Measurements from ENCODE around the gene C2CD4B.
A peak's percentile ranks its signal among the peaks of the same experiment; 100 is the strongest.

The C2CD4B gene

GRCh38 chr15:62165104-62165792 lies at the start of gene C2CD4B:
Gene C2CD4B (minus strand): TSS chr15:62165285. CDS start chr15:62164984, 301 bp downstream.
- H3K4me3 Mint-ChIP-seq = peak within 1 kb of the TSS; percentile 30
- no peaks in the 10 kb centered on the region for H3K36me3 Mint-ChIP-seq (ENCODE audit: low read depth)
- no peaks in the 10 kb centered on the region for H3K9me3 Mint-ChIP-seq
- peaks cover 19% of the 10 kb centered on the region for H3K4me1 Mint-ChIP-seq (ENCODE audit: low read depth)
- H3K27ac Mint-ChIP-seq = no peak within 1 kb of the TSS
- intact Hi-C loops (cut with micrococcal nuclease) = no loop called here
- H3K27me3 Mint-ChIP-seq = peaks cover 58% of the 10 kb centered on the region

- Mint-ChIP-seq H3K9me3 (peaks cover 47% of the 10 kb centered on the region), H3K4me3 (no peak overlapping the region), H3K4me1 (ENCODE audit: low read depth) (no peaks in the 10 kb centered on the region), H3K27ac (no peak overlapping the region), H3K36me3 (ENCODE audit: low read depth) (no peaks in the 10 kb centered on the region), H3K27me3 (no peaks in the 10 kb centered on the region)
- intact Hi-C loops (cut with micrococcal nuclease) = no loop called here
Measured at GRCh38 chr15:62212741-62213140, 47.7 kb upstream of the C2CD4B start.

GRCh38 chr15:62211348-62211747 lies 46.3 kb upstream of the C2CD4B start:
- Mint-ChIP-seq H3K27ac (no peak overlapping the region), H3K4me3 (no peak overlapping the region), H3K9me3 (peaks cover 43% of the 10 kb centered on the region), H3K27me3 (no peaks in the 10 kb centered on the region), H3K36me3 (ENCODE audit: low read depth) (no peaks in the 10 kb centered on the region), H3K4me1 (ENCODE audit: low read depth) (no peaks in the 10 kb centered on the region)
- intact Hi-C loops (cut with micrococcal nuclease) = no loop called here

GRCh38 chr15:62209821-62210220 lies 44.7 kb upstream of the C2CD4B start:
- intact Hi-C loops (cut with micrococcal nuclease) = no loop called here
- Mint-ChIP-seq H3K9me3 (peaks cover 28% of the 10 kb centered on the region), H3K27ac (no peak overlapping the region)

GRCh38 chr15:62209322-62209721 lies 44.2 kb upstream of the C2CD4B start:
- no peak overlapping the region for H3K4me3 Mint-ChIP-seq
- H3K27me3 Mint-ChIP-seq = no peaks in the 10 kb centered on the region
- no peak overlapping the region for H3K27ac Mint-ChIP-seq
- H3K4me1 Mint-ChIP-seq (ENCODE audit: low read depth) = no peaks in the 10 kb centered on the region
- intact Hi-C loops (cut with micrococcal nuclease) = no loop called here
- no peaks in the 10 kb centered on the region for H3K36me3 Mint-ChIP-seq (ENCODE audit: low read depth)
- H3K9me3 Mint-ChIP-seq = peaks cover 27% of the 10 kb centered on the region

More at GRCh38 chr15:62209821-62210220, 44.7 kb upstream of the C2CD4B start:
- H3K4me1 Mint-ChIP-seq (ENCODE audit: low read depth) = no peaks in the 10 kb centered on the region
- no peak overlapping the region for H3K4me3 Mint-ChIP-seq
- no peaks in the 10 kb centered on the region for H3K36me3 Mint-ChIP-seq (ENCODE audit: low read depth)
- no peaks in the 10 kb centered on the region for H3K27me3 Mint-ChIP-seq

- Mint-ChIP-seq H3K9me3 (peaks cover 30% of the 10 kb centered on the region), H3K36me3 (ENCODE audit: low read depth) (no peaks in the 10 kb centered on the region)
- intact Hi-C loops (cut with micrococcal nuclease) = no loop called here
Measured at GRCh38 chr15:62208884-62209283, 43.8 kb upstream of the C2CD4B start.

GRCh38 chr15:62208367-62208766 lies 43.3 kb upstream of the C2CD4B start:
- intact Hi-C loops (cut with micrococcal nuclease) = no loop called here
- H3K27me3 Mint-ChIP-seq = no peaks in the 10 kb centered on the region

More at GRCh38 chr15:62208884-62209283, 43.8 kb upstream of the C2CD4B start:
- H3K4me3 Mint-ChIP-seq = no peak overlapping the region
- H3K27me3 Mint-ChIP-seq = no peaks in the 10 kb centered on the region
- H3K4me1 Mint-ChIP-seq (ENCODE audit: low read depth) = no peaks in the 10 kb centered on the region
- H3K27ac Mint-ChIP-seq = no peak overlapping the region

GRCh38 chr15:62190675-62191074 lies 25.6 kb upstream of the C2CD4B start:
- Mint-ChIP-seq H3K36me3 (ENCODE audit: low read depth) (no peaks in the 10 kb centered on the region), H3K9me3 (no peaks in the 10 kb centered on the region), H3K4me3 (no peak overlapping the region), H3K27me3 (peaks cover 14% of the 10 kb centered on the region), H3K27ac (no peak overlapping the region), H3K4me1 (ENCODE audit: low read depth) (no peaks in the 10 kb centered on the region)
- intact Hi-C loops (cut with micrococcal nuclease) = no loop called here

More at GRCh38 chr15:62208367-62208766, 43.3 kb upstream of the C2CD4B start:
- no peak overlapping the region for H3K4me3 Mint-ChIP-seq
- no peak overlapping the region for H3K27ac Mint-ChIP-seq
- peaks cover 32% of the 10 kb centered on the region for H3K9me3 Mint-ChIP-seq
- H3K4me1 Mint-ChIP-seq (ENCODE audit: low read depth) = no peaks in the 10 kb centered on the region
- no peaks in the 10 kb centered on the region for H3K36me3 Mint-ChIP-seq (ENCODE audit: low read depth)

- intact Hi-C loops (cut with micrococcal nuclease) = no loop called here
- Mint-ChIP-seq H3K4me1 (ENCODE audit: low read depth) (no peaks in the 10 kb centered on the region), H3K9me3 (no peaks in the 10 kb centered on the region), H3K36me3 (ENCODE audit: low read depth) (no peaks in the 10 kb centered on the region), H3K27me3 (peaks cover 14% of the 10 kb centered on the region), H3K4me3 (no peak overlapping the region), H3K27ac (no peak overlapping the region)
Measured at GRCh38 chr15:62190274-62190673, 25.2 kb upstream of the C2CD4B start.

GRCh38 chr15:62188744-62189143 lies 23.7 kb upstream of the C2CD4B start:
- Mint-ChIP-seq H3K4me3 (no peak overlapping the region), H3K27ac (no peak overlapping the region), H3K36me3 (ENCODE audit: low read depth) (no peaks in the 10 kb centered on the region), H3K9me3 (no peaks in the 10 kb centered on the region), H3K27me3 (peaks cover 12% of the 10 kb centered on the region), H3K4me1 (ENCODE audit: low read depth) (peaks cover 11% of the 10 kb centered on the region)
- intact Hi-C loops (cut with micrococcal nuclease) = no loop called here

GRCh38 chr15:62187910-62188309 lies 22.8 kb upstream of the C2CD4B start:
- H3K36me3 Mint-ChIP-seq (ENCODE audit: low read depth) = no peaks in the 10 kb centered on the region
- H3K4me3 Mint-ChIP-seq = no peak overlapping the region
- intact Hi-C loops (cut with micrococcal nuclease) = no loop called here
- H3K27ac Mint-ChIP-seq = no peak overlapping the region
- peaks cover 12% of the 10 kb centered on the region for H3K4me1 Mint-ChIP-seq (ENCODE audit: low read depth)
- no peaks in the 10 kb centered on the region for H3K9me3 Mint-ChIP-seq
- peaks cover 12% of the 10 kb centered on the region for H3K27me3 Mint-ChIP-seq

GRCh38 chr15:62187425-62187824 lies 22.3 kb upstream of the C2CD4B start:
- intact Hi-C loops (cut with micrococcal nuclease) = no loop called here
- Mint-ChIP-seq H3K36me3 (ENCODE audit: low read depth) (no peaks in the 10 kb centered on the region), H3K9me3 (no peaks in the 10 kb centered on the region), H3K27me3 (peaks cover 12% of the 10 kb centered on the region), H3K27ac (no peak overlapping the region), H3K4me1 (ENCODE audit: low read depth) (peaks cover 12% of the 10 kb centered on the region), H3K4me3 (no peak overlapping the region)

GRCh38 chr15:62186578-62186977 lies 21.5 kb upstream of the C2CD4B start:
- H3K36me3 Mint-ChIP-seq (ENCODE audit: low read depth) = no peaks in the 10 kb centered on the region
- intact Hi-C loops (cut with micrococcal nuclease) = no loop called here
- H3K4me1 Mint-ChIP-seq (ENCODE audit: low read depth) = peaks cover 12% of the 10 kb centered on the region

GRCh38 chr15:62183130-62183529 lies 18.0 kb upstream of the C2CD4B start:
- H3K4me3 Mint-ChIP-seq = no peak overlapping the region
- peaks cover 12% of the 10 kb centered on the region for H3K4me1 Mint-ChIP-seq (ENCODE audit: low read depth)
- no peaks in the 10 kb centered on the region for H3K27me3 Mint-ChIP-seq
- H3K27ac Mint-ChIP-seq = no peak overlapping the region
- H3K9me3 Mint-ChIP-seq = no peaks in the 10 kb centered on the region
- intact Hi-C loops (cut with micrococcal nuclease) = no loop called here
- H3K36me3 Mint-ChIP-seq (ENCODE audit: low read depth) = no peaks in the 10 kb centered on the region

More at GRCh38 chr15:62186578-62186977, 21.5 kb upstream of the C2CD4B start:
- no peak overlapping the region for H3K27ac Mint-ChIP-seq
- peaks cover 12% of the 10 kb centered on the region for H3K27me3 Mint-ChIP-seq
- no peaks in the 10 kb centered on the region for H3K9me3 Mint-ChIP-seq
- no peak overlapping the region for H3K4me3 Mint-ChIP-seq

GRCh38 chr15:62173215-62173614 lies 8.1 kb upstream of the C2CD4B start:
- Mint-ChIP-seq H3K4me1 (ENCODE audit: low read depth) (no peaks in the 10 kb centered on the region), H3K9me3 (no peaks in the 10 kb centered on the region), H3K27ac (no peak overlapping the region), H3K4me3 (no peak overlapping the region), H3K27me3 (peaks cover 3% of the 10 kb centered on the region), H3K36me3 (ENCODE audit: low read depth) (no peaks in the 10 kb centered on the region)
- intact Hi-C loops (cut with micrococcal nuclease) = no loop called here
